ENCODE data around the gene MMD.
"Not testable (repeated sequence)": the region's sequence is repeated elsewhere in the genome, so short reads cannot be mapped to it uniquely, and the experiment has no call there.

The MMD gene

DNA sequence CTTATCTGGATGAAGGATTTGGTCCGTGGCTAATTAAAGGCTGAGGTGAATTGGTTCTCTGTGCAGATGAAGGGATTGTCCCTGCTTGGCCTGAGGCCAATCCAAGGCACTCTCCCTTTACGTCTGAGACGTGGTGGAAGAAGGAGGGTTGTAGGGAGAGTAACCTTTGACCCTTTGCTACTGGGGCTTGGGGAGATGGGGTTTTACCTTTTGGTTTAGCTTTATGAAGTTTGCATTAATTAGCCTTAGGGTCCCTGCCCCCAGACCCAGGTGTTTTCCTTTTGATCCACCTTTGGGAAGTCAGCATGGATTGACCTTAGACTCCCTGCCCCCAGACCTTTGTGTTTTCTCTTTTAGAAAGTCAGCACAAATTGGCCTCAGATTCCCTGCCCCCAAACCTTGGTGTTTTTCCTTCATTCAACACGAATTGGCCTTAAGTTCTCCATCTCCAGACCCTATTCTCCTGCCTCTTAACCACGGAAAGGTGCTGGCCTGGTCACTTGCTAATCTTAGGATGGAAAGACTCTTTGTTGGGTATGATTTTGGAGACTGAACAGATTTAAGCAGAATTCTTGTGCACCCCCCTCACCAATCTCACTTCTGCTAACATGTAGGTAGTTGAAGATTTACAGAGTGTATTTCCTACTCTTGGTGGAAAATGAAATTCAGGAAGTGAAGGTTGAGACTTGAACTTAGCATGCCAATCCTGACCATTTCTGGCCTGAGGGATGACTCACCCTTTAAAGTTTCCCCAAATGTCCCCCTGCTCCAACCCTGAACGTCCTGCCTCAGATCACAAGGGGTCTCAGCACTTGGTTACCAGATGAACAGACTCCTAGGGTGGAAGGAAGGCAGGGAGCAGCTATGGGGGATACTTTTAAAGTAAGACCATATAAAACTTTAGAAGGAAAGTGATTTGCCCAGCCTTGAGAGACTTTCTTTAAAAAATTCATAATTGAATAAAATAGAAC lies 23.1 kb upstream of the MMD start:
- no peak for DNase-seq (ENCODE audit: low read depth in 2 of 2)

DNA sequence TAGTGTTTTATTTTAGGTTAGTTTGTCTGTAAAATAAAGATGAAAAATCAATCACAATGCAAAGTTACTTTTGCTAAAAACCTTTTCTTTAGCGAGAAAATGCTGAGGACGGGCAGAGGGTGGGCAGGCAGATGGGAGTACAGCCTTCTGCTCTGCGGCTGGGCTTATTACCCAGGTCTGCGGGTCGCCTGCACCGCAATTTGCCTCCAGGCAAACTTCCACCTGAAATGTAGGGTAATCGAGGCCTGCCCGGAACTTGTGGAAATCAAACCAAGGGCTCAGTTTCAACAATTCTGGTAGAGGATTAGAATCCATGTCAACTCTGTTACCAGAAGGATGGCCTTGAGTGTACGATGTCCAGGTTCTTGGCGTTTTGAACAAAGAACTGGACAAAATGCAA lies 22.3 kb upstream of the MMD start:
- no peak for DNase-seq (ENCODE audit: low read depth in 2 of 2)

- DNase-seq (ENCODE audit: low read depth in 2 of 2), result no peak
Observed at GRCh38 chr17:55442953-55443683, 21.5 kb upstream of the MMD start.

- no peak for DNase-seq (ENCODE audit: low read depth in 2 of 2)
Observed at GRCh38 chr17:55442462-55442861, 20.8 kb upstream of the MMD start.

- DNase-seq (ENCODE audit: low read depth in 2 of 2), result no peak
Observed at GRCh38 chr17:55441544-55441943, 19.9 kb upstream of the MMD start.

GRCh38 chr17:55440391-55440790 lies 18.8 kb upstream of the MMD start:
- DNase-seq (ENCODE audit: low read depth in 2 of 2), result no peak

DNA sequence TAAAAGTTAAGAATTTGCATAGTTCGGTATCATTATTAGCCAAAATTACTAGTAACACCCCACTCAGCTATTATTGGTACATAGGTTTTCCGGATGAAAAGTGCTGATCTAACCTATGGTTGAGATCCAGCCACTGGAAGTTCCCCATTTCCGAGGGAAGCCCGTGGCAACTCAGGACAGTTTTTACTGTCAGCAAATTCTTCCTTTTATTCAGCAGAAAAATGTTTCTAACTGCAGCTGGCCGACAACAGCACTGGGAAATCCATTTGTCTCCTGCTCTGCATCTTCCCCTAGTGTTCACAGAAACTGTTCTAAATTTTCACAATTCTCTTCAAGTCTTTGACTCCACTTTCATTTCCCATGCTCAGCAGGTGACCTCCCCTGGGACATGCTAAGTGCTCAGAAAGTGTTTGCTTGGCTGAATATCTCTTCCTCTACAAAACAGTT lies 15.5 kb upstream of the MMD start:
- DNase-seq (ENCODE audit: low read depth in 2 of 2), result no peak

GRCh38 chr17:55436224-55437158 lies 14.9 kb upstream of the MMD start:
- DNase-seq (ENCODE audit: low read depth in 2 of 2), result no peak

DNA sequence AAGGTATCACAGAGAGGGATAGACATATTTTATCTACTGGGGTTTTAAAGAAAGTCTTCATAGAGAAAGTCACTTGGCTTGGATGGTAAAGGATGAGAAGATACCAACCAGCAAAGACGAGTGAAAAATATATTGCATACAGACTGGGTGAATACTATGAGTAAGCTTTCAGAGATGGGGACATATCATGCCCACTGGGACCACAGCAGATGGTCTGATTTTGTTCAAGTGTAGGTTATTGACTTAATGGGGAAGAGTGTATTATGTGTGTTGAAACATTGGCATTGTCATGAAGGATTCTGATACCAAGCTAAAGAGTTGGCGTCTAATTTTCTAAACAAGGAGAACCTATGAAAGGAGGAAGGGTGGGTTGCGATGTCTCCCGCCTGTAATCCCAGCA lies 13.8 kb upstream of the MMD start:
- no peak for DNase-seq (ENCODE audit: low read depth in 2 of 2)

GRCh38 chr17:55434721-55435120 lies 13.1 kb upstream of the MMD start:
- DNase-seq (ENCODE audit: low read depth in 2 of 2), result no peak

- no peak for DNase-seq (ENCODE audit: low read depth in 2 of 2)
Observed at GRCh38 chr17:55433629-55434422, 12.2 kb upstream of the MMD start.

GRCh38 chr17:55433029-55433628 lies 11.5 kb upstream of the MMD start:
- DNase-seq (ENCODE audit: low read depth in 2 of 2), result no peak

GRCh38 chr17:55432358-55433028 lies 10.9 kb upstream of the MMD start:
- no peak for DNase-seq (ENCODE audit: low read depth in 2 of 2)

DNA sequence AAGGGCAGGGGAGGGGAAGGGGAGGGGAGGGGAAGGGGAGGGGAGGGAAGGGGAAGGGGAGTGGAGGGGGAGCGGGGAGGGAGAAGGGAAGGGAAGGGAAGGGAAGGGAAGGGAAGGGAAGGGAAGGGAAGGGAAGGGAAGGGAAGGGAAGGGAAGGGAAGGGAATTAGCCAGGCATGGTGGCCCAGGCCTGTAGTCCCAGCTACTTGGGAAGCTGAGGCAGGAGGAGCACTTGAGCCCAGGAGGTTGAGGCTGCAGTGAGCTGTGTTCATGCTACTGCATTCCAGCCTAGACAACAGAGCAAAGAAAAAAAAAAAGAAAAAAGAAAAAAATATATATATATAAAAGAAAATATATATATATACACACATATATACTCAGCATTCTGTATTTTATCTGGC lies 10.3 kb upstream of the MMD start:
- DNase-seq (ENCODE audit: low read depth in 2 of 2), result not testable (repeated sequence)

DNA sequence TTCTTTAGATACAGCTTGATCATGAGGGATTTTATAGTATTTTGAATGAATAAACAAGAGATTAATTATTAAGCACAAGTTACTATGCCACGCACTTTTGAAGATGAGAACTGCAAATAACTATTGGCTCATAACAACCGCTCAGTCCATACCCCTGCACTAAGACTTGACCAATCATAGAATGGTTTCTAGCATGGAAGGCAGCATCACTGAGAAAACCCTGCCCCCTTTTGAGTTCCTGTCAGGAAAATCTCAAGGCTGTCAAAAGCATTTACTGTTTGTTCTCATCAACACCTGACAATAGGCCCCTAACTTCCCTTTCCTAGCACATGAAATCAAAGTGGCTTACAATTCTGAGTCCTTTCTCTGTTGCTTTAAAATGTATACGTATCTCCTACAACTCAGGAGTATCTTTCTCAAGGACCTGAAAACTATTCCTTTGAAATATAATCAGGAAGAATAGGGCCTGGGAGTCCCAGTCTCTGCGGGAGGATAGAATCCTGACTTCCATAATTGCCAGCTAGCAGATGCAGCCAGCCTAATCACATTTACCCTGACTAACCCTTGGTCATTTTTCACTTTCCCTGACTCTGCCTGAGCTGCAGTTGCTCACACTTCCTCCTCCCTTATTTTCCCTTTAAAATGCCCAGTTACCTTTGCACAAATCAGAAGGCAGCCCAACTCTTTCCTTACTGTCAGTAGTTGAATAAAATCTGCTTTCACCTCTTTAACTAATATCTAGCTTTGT lies 9.1 kb upstream of the MMD start:
- DNase-seq (ENCODE audit: low read depth in 2 of 2), result no peak

DNA sequence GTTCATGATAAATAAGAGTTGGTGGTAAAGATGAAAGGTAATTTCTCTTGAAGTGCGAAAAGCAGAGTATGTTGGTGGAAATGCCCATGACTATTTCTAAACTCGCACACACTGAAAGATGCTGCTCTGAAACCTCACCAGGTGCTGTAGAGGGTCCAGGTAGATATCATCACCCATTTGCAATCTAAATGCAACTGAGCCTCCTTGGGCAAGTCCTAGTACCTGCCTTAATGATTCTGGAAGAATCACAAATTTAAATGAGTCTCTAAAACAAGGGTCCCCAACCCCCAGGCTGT lies 5.9 kb upstream of the MMD start:
- DNase-seq (ENCODE audit: low read depth in 2 of 2), result no peak

DNA sequence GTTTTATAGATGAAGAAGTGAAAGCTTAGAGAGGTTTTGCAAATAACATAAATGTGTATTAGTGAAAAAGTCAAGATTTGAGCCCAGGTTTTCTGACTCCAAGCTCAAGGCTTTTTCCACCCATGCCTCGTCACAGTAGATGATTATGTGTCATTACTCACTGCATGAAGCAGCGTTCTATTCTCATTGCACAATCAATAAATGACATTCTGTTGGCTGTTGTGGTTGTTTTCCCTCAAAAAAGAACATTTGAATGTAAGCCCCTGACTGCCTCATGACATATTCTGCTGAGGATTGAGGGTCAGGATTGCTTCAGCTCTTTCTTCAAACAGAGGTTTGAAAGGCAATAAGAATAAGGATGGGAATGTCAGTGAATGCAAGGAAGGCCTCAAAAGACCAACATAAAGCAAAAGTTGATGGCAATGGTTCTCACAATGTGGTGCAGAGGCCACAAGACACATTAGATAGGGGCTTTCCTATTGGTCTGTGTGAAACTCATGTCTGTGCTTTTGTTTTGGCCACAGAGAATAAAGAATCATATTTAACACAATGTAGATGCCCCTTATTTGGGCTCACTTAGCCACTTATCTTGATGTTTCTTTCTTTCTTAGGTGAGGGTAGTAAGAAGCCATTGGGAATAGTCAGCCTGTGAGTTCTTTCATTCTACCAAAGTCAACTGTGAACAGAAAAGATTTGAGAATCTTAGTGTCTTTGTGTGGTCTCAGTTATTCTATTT lies 5.4 kb upstream of the MMD start:
- no peak for DNase-seq (ENCODE audit: low read depth in 2 of 2)

DNA sequence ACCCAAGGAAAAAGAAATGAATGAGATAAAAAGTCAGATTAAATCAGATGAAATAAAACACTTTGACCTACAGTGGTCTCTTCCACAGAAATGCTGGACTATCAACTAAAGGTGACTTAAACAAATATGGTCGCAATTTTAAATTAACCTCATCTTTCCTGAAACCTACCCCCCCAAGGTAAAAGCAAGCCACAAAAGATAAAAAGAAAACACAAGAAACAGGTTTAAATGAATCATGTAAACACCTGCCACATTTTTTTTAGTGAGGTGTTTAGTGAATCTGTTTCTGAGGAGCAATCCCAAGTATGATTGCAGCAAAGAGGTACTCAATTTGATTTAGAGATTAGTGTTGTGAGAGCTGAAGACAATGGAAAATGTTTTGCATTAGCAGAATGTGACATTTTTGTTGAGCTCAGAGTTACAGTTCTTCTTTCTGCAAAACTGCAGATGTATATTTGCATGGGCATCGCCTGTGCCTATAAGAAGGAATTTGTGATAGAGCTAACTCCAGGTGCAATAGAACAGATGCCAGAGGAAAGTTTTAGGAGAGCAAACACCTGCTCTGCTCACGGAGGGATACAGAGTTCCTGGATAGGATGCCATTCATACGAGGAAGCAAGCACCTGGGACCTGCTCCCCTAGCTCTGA lies 3.4 kb upstream of the MMD start:
- no peak for DNase-seq (ENCODE audit: low read depth in 2 of 2)
